HepG2 (cell line): ENCODE measurements around the gene CCDC192. TPM values are rescaled to one million over a fixed set of nuclear protein-coding genes. Genes with fewer than 3 reads are reported as not detected.

Experiments used
- ATAC-seq: fragments of 200-7000 bp; cut with Tn5 transposase; 3 replicates; pipeline ENCODE4 v1.9.1; 2020; ENCODE audit warnings: mild to moderate bottlenecking, moderate library complexity
- BruUV-seq: library from RNA; stranded (reverse); fragments of 400-500 nt; replicated peaks from 2 replicates; lab custom pipeline; 2021; lab: Mats Ljungman, UMichigan
- CTCF ChIA-PET: fragments of 300-600 bp; formaldehyde crosslinking; extraction: SDS; loops from one replicate; lab custom pipeline; 2021; ENCODE audit warnings: low total read pairs, inconsistent platforms, low intra/inter-chr PET ratio; lab: Yijun Ruan, JAX
- POLR2A ChIA-PET: fragments of 350-600 bp; sonication (Branson Sonifier 250); formaldehyde crosslinking; loops from one replicate; lab custom pipeline; 2020; ENCODE audit warnings: antibody characterized with exemption, inconsistent platforms; lab: Yijun Ruan, JAX
- DNase-seq: peaks from one replicate; pipeline ENCODE4 v3.0.0-alpha.2; 2015; ENCODE audit warnings: low spot score
- FAIRE-seq: peaks from 3 replicates; lab custom pipeline; 2011; peaks lifted over from hg19 to GRCh38; lab: Jason Lieb, UNC
- H2AFZ ChIP-seq: one replicate; pipeline ENCODE4 v1.6.1; 2011; ENCODE audit warnings: low read length, inconsistent platforms
- H3K27ac ChIP-seq: fragments of 300-600 bp; 3 replicates; pipeline ENCODE4 v1.8.0; 2011; ENCODE audit warnings: mixed run types, mild to moderate bottlenecking, mixed read lengths, low read length, inconsistent platforms; ENCODE audit not compliant: insufficient read depth; ENCODE audit errors: extremely low read length
- H3K27me3 ChIP-seq, 2 experiments: fragments of 200-600 bp in 1 of 2; 2 replicates in 1 of 2; 3 replicates in 1 of 2; pipeline versions ENCODE4 v1.6.0 to v1.8.0; 2011; ENCODE audit warnings: low read length in 2 of 2, mild to moderate bottlenecking in 2 of 2, moderate library complexity in 2 of 2, inconsistent platforms in 1 of 2; ENCODE audit not compliant: insufficient read depth in 2 of 2, control insufficient read depth in 1 of 2
- H3K36me3 ChIP-seq, 2 experiments: fragments of 200-600 bp in 1 of 2; replicated peaks in 1 of 2; 2 replicates in 1 of 2; 3 replicates in 1 of 2; pipeline versions ENCODE4 v1.5.1 to v1.8.0; 2011; ENCODE audit warnings: low read length in 2 of 2, inconsistent platforms in 1 of 2; ENCODE audit not compliant: insufficient read depth in 2 of 2, control insufficient read depth in 1 of 2
- H3K4me1 ChIP-seq: 2 replicates; pipeline ENCODE4 v1.5.1; 2012; ENCODE audit warnings: low read length, inconsistent platforms; ENCODE audit not compliant: insufficient read depth
- H3K4me2 ChIP-seq: 2 replicates; pipeline ENCODE4 v1.6.0; 2011; ENCODE audit warnings: low read depth, low read length, inconsistent platforms
- H3K4me3 ChIP-seq, 3 experiments: fragments of 200-600 bp in 1 of 3; sonication (generic), shearing (Covaris generic) in 1 of 3; replicated peaks in 1 of 3; 2 replicates each; pipeline ENCODE4 v1.5.1; 2011 to 2016; ENCODE audit warnings: low read length in 3 of 3, inconsistent platforms in 2 of 3, low read depth in 2 of 3, mild to moderate bottlenecking in 2 of 3, control low read depth in 1 of 3, mixed read lengths in 1 of 3; ENCODE audit not compliant: insufficient read depth in 1 of 3
- H3K79me2 ChIP-seq: one replicate; pipeline ENCODE4 v1.6.1; 2011; ENCODE audit warnings: low read length, inconsistent platforms; ENCODE audit not compliant: insufficient read depth
- H3K9ac ChIP-seq: 2 replicates; pipeline ENCODE4 v1.6.0; 2011; ENCODE audit warnings: mild to moderate bottlenecking, low read depth, low read length, inconsistent platforms; ENCODE audit not compliant: insufficient read depth
- H3K9me3 ChIP-seq: 2 replicates; pipeline ENCODE4 v1.5.1; 2012; ENCODE audit warnings: mild to moderate bottlenecking, low read length
- H4K20me1 ChIP-seq: 2 replicates; pipeline ENCODE4 v1.6.0; 2011; ENCODE audit warnings: inconsistent platforms, mild to moderate bottlenecking, low read length, moderate library complexity; ENCODE audit not compliant: insufficient read depth
- CBFB ChIP-seq: sonication (generic); formaldehyde crosslinking; IDR thresholded peaks from 2 replicates; pipeline ENCODE4 v1.4.0; 2020; ENCODE audit warnings: missing genetic modification reagents
- EEA1 ChIP-seq: sonication (generic); formaldehyde crosslinking; IDR thresholded peaks from 2 replicates; pipeline ENCODE4 v1.5.1; 2020; ENCODE audit warnings: mild to moderate bottlenecking, missing genetic modification reagents, borderline replicate concordance
- RAD21 ChIP-seq: fragments of 450-650 bp; formaldehyde crosslinking; IDR thresholded peaks from 2 replicates; pipeline ENCODE4 v1.5.0; 2020; ENCODE audit warnings: mild to moderate bottlenecking
- STAG1 ChIP-seq: sonication (generic); formaldehyde crosslinking; IDR thresholded peaks from 2 replicates; pipeline ENCODE4 v1.4.0; 2020; ENCODE audit warnings: missing genetic modification reagents
- ZNF510 ChIP-seq: sonication (generic); formaldehyde crosslinking; IDR thresholded peaks from 2 replicates; pipeline ENCODE4 v1.4.0; 2020; ENCODE audit warnings: low read depth, mild to moderate bottlenecking, missing genetic modification reagents
- WGBS: methylation state at CpG from one replicate; pipeline ENCODE4 v1.1.6; 2017; ENCODE audit warnings: low lambda C conversion rate; 5-methylcytosine and 5-hydroxymethylcytosine counted together
- in situ Hi-C: cut with HindIII; loops from 2 replicates; pipeline ENCODE4 v1.10.0; 2017; ENCODE audit warnings: low pct_unique_long_range_greater_than_20kb; ENCODE audit not compliant: extremely low pct_ligation_motif_present
- intact Hi-C: fragments of 100-400 bp; cut with micrococcal nuclease; formaldehyde crosslinking; loops from one replicate; pipeline ENCODE4 v1.10.0; 2022; ENCODE audit not compliant: unreplicated experiment
- polyA plus RNA-seq, 8 experiments: library from polyadenylated mRNA; depleted of rRNA in 3 of 8; stranded (reverse) in 7 of 8; unstranded in 1 of 8; fragments of >200 nt; fragmentation: Illumina TruSeq in 4 of 8; extraction: Trizol in 4 of 8; gene quantifications; 2 replicates each; pipeline versions ENCODE4 v1.2.1 to v1.2.3, GENCODE V29; 2011 to 2016; ENCODE audit warnings: low read depth in 4 of 8, missing spikeins in 1 of 8, mixed read lengths in 1 of 8; ENCODE audit not compliant: insufficient read depth in 1 of 8
- total RNA-seq, 5 experiments: library from RNA; depleted of rRNA; stranded (reverse); fragments of >200 nt; fragmentation: Illumina TruSeq; extraction: Trizol; gene quantifications; 2 replicates each; pipeline ENCODE4 v1.2.3, GENCODE V29; 2016; ENCODE audit warnings: low read depth in 1 of 5
- TF ChIP-seq, protein P1 (sequence below): sonication (generic); formaldehyde crosslinking; IDR thresholded peaks from 2 replicates; pipeline ENCODE4 v1.5.0; 2020; ENCODE audit warnings: mild to moderate bottlenecking, missing genetic modification reagents, moderate library complexity

The CCDC192 gene
- total and polyA plus RNA-seq, 2 of the 13 experiments (the other 11 are each of a cell fraction or from before 2014, with no cell fraction given): not detected

DNA sequence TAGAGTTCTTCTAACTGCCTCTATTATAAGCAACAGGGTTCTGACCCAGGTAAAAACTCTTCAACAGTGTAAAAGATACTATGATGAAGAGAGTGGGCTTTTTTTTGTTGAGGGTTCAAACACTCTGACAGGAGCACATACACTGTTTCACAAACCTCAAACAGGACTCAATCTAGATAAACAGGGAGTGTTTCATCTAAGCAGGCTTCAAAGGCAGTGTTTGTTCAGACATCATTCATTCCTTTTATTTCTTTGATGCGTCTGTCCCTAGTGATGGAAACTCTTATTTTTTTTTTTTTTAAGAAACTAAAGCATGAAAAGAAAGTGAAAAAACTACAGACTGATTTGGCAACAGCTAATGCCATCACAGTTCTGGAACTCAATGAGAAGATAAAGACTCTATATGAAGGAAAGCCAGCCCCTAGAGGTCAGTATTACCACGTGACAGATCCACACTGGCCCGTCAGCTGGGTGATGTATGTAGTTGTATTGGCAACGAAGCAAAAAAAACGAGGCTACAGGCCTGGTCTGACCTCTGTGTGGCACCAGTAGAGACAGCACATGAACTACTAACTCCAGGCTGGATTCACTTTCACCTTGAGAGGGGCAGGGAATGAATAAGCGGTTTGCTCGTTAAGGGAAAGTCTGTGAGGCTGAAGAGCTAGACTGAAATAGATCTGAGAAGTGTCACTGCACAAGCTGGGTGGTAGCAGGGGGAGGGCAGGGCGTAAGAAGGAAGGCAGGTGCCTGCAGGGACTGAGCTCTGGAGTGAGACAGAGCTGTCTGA, 172.2 kb downstream of the CCDC192 start (continued):
- TF ChIP-seq, protein P1, sequence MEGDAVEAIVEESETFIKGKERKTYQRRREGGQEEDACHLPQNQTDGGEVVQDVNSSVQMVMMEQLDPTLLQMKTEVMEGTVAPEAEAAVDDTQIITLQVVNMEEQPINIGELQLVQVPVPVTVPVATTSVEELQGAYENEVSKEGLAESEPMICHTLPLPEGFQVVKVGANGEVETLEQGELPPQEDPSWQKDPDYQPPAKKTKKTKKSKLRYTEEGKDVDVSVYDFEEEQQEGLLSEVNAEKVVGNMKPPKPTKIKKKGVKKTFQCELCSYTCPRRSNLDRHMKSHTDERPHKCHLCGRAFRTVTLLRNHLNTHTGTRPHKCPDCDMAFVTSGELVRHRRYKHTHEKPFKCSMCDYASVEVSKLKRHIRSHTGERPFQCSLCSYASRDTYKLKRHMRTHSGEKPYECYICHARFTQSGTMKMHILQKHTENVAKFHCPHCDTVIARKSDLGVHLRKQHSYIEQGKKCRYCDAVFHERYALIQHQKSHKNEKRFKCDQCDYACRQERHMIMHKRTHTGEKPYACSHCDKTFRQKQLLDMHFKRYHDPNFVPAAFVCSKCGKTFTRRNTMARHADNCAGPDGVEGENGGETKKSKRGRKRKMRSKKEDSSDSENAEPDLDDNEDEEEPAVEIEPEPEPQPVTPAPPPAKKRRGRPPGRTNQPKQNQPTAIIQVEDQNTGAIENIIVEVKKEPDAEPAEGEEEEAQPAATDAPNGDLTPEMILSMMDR: peak; percentile 80
- TF ChIP-seq RAD21 (CRISPR knock-in tag) (peak; percentile 66), STAG1 (CRISPR knock-in tag) (peak; percentile 87), EEA1 (CRISPR knock-in tag) (no peak)
- TF ChIP-seq, all 625 proteins: peak for 13

DNA sequence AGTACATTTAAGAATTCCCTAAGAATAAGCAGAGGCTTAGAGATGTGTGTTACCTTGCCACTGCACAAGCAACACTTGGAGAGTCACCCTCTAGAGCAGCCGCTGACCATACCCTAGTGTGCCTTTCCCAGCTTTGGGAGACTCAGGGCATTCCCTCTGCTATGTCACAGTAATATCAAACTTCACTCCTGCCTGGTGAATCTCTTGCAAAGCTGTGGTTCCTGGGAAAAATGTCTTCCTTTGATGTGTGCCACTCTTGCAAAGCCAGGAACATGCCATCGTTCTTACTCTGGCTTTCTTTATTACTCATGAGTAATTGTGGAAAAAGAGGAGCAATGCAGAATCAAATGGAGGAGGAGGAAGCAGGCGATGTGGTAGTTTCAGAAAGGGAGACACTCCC, 173.2 kb downstream of the CCDC192 start:
- ATAC-seq: no peak
- in situ Hi-C loops: loop anchor here (5.0 to 25.0 kb wide), 2 partner anchors 211 to 326 kb away; partner anchors contain the start of gene SLC12A2

More for the DNA sequence above, 173.2 kb downstream of the CCDC192 start:
- BruUV-seq: no TSS peak
- Histone ChIP-seq H3K36me3 (no peaks in the 10 kb centered on the region), H3K27ac (no peak overlapping the region), H3K79me2 (no peaks in the 10 kb centered on the region), H3K9ac (no peak overlapping the region), H3K4me3 (no peak overlapping the region), H3K4me2 (no peak overlapping the region), H3K9me3 (no peaks in the 10 kb centered on the region), H3K27me3 (no peaks in the 10 kb centered on the region), H2AFZ (no peak overlapping the region), H3K4me1 (peaks cover 9% of the 10 kb centered on the region), H4K20me1 (no peaks in the 10 kb centered on the region)
- FAIRE-seq: no peak
- TF ChIP-seq CBFB (CRISPR knock-in tag): no peak
- no peak for TF ChIP-seq ZNF510
- no peak for DNase-seq
- ChIA-PET POLR2A (no interaction called here), CTCF (interaction anchor here (2.3 to 2.7 kb wide), 2 partner anchors 325 kb away, joined by 22 to 27 read pairs; no protein-coding TSS in a partner anchor)
- intact Hi-C loops: loop anchor here (5.0 kb wide), 1 partner anchor 206 kb away; the partner anchor contains the start of gene SLC12A2
- WGBS: 44% methylated on average over 3 of the region's 3 CpGs
